Transverse colon (tissue), 3 donors: ENCODE data around the gene RANBP10.

Experiments used
- CTCF ChIP-seq, 5 experiments: fragments of 200-600 bp in 3 of 5; fragments of 450-650 bp in 2 of 5; sonication (generic) in 3 of 5; IDR thresholded peaks; 1 replicate in 2 of 5; 2 replicates in 3 of 5; pipeline ENCODE4 v1.5.1; 2016 to 2017; ENCODE audit warnings: antibody characterized with exemption in 5 of 5, inconsistent platforms in 3 of 5, mild to moderate bottlenecking in 2 of 5, moderate library complexity in 1 of 5
- EP300 ChIP-seq: sonication (generic); formaldehyde crosslinking; IDR thresholded peaks from one replicate; pipeline ENCODE4 v1.6.1; 2017; ENCODE audit warnings: antibody characterized with exemption, low read depth
- POLR2A ChIP-seq: fragments of 450-650 bp; IDR thresholded peaks from one replicate; pipeline ENCODE4 v1.6.1; 2016; ENCODE audit warnings: antibody characterized with exemption, mild to moderate bottlenecking, moderate library complexity

- TF ChIP-seq POLR2A (no peak), CTCF (IDR thresholded peaks at IDR 0.05) (no peak), EP300 (no peak)
Observed at GRCh38 chr16:67781565-67781921, 24.8 kb downstream of the RANBP10 start.
